SH-SY5Y (cell line): Measurements from ENCODE around the gene FBXL17.

Experiments used
- GATA2 ChIP-seq: IDR thresholded peaks from 2 replicates; pipeline ENCODE4 v1.6.1; 2011; ENCODE audit warnings: mild to moderate bottlenecking, low read depth, low read length
- GATA3 ChIP-seq: IDR thresholded peaks from 2 replicates; pipeline ENCODE4 v1.6.1; 2011; ENCODE audit warnings: low read depth, mild to moderate bottlenecking, low read length, moderate library complexity

- TF ChIP-seq GATA3 (no peak), GATA2 (no peak)
These were observed 197.0 kb downstream of the FBXL17 start for GRCh38 chr5:108184940-108185339.
